ENCODE measurements around the gene HSPB2. TPM values are rescaled to one million over a fixed set of nuclear protein-coding genes. Genes with fewer than 3 reads are reported as not detected.

HSPB2 gene
- 1 to 10 TPM in 1 of 4 donors, not detected in 3; 3.1 TPM for total RNA-seq

GRCh38 chr11:111912535-111912934 lies at the start of gene HSPB2:
Gene HSPB2 (plus strand): TSS chr11:111912734. CDS start chr11:111912830, 96 bp downstream.
- TF ChIP-seq CTCF (IDR thresholded peaks at IDR 0.05) (no peak), POLR2AphosphoS5 (IDR thresholded peaks at IDR 0.05) (no peak), POLR2A (IDR thresholded peaks at IDR 0.05) (no peak), EP300 (IDR thresholded peaks at IDR 0.05) (no peak)
- DNase-seq (ENCODE audit: low spot score in 2 of 2), result no peak
- Histone ChIP-seq H3K36me3 (peaks cover 5% of the 10 kb centered on the region), H3K4me3 (peak within 1 kb of the TSS; percentile 61), H3K27ac (peak within 1 kb of the TSS; percentile 93), H3K4me1 (peaks cover 55% of the 10 kb centered on the region), H3K9me3 (no peaks in the 10 kb centered on the region), H3K27me3 (no peaks in the 10 kb centered on the region)
- WGBS, result 1% methylated on average over 8 of the region's 26 CpGs

- 95% methylated on average over 1 of the region's 1 CpG for whole genome bisulfite sequencing
- DNase-seq (ENCODE audit: low spot score in 2 of 2), result no peak
- H3K27ac ChIP-seq, result no peak overlapping the region
- no peaks in the 10 kb centered on the region for H3K27me3 ChIP-seq
- peaks cover 22% of the 10 kb centered on the region for H3K4me1 ChIP-seq
- no peak for TF ChIP-seq CTCF (IDR thresholded peaks at IDR 0.05)
- no peak for TF ChIP-seq POLR2A (IDR thresholded peaks at IDR 0.05)
- TF ChIP-seq POLR2AphosphoS5 (IDR thresholded peaks at IDR 0.05), result no peak
- no peak for TF ChIP-seq EP300 (IDR thresholded peaks at IDR 0.05)
- H3K36me3 ChIP-seq, result peaks cover 33% of the 10 kb centered on the region
- H3K9me3 ChIP-seq, result no peaks in the 10 kb centered on the region
- peak overlapping the region; percentile 72 for H3K4me3 ChIP-seq
Observed at GRCh38 chr11:111870113-111870512, 42.4 kb upstream of the HSPB2 start.

GRCh38 chr11:111870522-111870885 lies 42.0 kb upstream of the HSPB2 start:
- DNase-seq (ENCODE audit: low spot score in 2 of 2), result no peak
- no peaks in the 10 kb centered on the region for H3K27me3 ChIP-seq
- H3K4me1 ChIP-seq, result peaks cover 22% of the 10 kb centered on the region
- H3K36me3 ChIP-seq, result peaks cover 31% of the 10 kb centered on the region
- no peaks in the 10 kb centered on the region for H3K9me3 ChIP-seq
- peak overlapping the region; percentile 72 for H3K4me3 ChIP-seq
- TF ChIP-seq CTCF (IDR thresholded peaks at IDR 0.05) (no peak), EP300 (IDR thresholded peaks at IDR 0.05) (no peak), POLR2AphosphoS5 (IDR thresholded peaks at IDR 0.05) (no peak), POLR2A (IDR thresholded peaks at IDR 0.05) (no peak)
- H3K27ac ChIP-seq, result peak overlapping the region; percentile 78

GRCh38 chr11:111870886-111871692 lies 41.4 kb upstream of the HSPB2 start, which contains the start of gene ALG9:
Gene ALG9 (minus strand): TSS chr11:111871581. CDS start chr11:111871482, 99 bp downstream.
- peak within 1 kb of the TSS; percentile 72 for H3K4me3 ChIP-seq
- WGBS, result under 1% methylated on average over 17 of the region's 51 CpGs
- peak; percentile 86 to 91 for DNase-seq (ENCODE audit: low spot score in 2 of 2)
- H3K4me1 ChIP-seq, result peaks cover 22% of the 10 kb centered on the region
- H3K27me3 ChIP-seq, result no peaks in the 10 kb centered on the region
- H3K36me3 ChIP-seq, result peaks cover 26% of the 10 kb centered on the region
- H3K27ac ChIP-seq, result peak within 1 kb of the TSS; percentile 78
- TF ChIP-seq POLR2AphosphoS5 (IDR thresholded peaks at IDR 0.05) (peak in 2 of 3 donors; percentile 49 to 88), EP300 (IDR thresholded peaks at IDR 0.05) (no peak), CTCF (IDR thresholded peaks at IDR 0.05) (peak; percentile 18 to 20), POLR2A (IDR thresholded peaks at IDR 0.05) (no peak)
- no peaks in the 10 kb centered on the region for H3K9me3 ChIP-seq

- no peaks in the 10 kb centered on the region for H3K9me3 ChIP-seq
- H3K27ac ChIP-seq, result peak overlapping the region; percentile 78
- H3K36me3 ChIP-seq, result peaks cover 19% of the 10 kb centered on the region
- TF ChIP-seq POLR2A (IDR thresholded peaks at IDR 0.05) (no peak), POLR2AphosphoS5 (IDR thresholded peaks at IDR 0.05) (no peak), CTCF (IDR thresholded peaks at IDR 0.05) (no peak), EP300 (IDR thresholded peaks at IDR 0.05) (no peak)
- no peak for DNase-seq (ENCODE audit: low spot score in 2 of 2)
- H3K4me1 ChIP-seq, result peaks cover 22% of the 10 kb centered on the region
- H3K27me3 ChIP-seq, result no peaks in the 10 kb centered on the region
- 51% methylated on average over 5 of the region's 5 CpGs for WGBS
- H3K4me3 ChIP-seq, result peak overlapping the region; percentile 72
Observed at GRCh38 chr11:111871693-111872161, 40.8 kb upstream of the HSPB2 start.
